ACC112 (cell line): Measurements from ENCODE around the gene TRAF5.
"Not testable (repeated sequence)": the region's sequence is repeated elsewhere in the genome, so short reads cannot be mapped to it uniquely, and the experiment has no call there.

Experiments
- H2AFZ ChIP-seq: fragments of 200-600 bp; sonication (generic); one replicate; pipeline ENCODE4 v1.6.0; 2017; ENCODE audit warnings: antibody characterized with exemption, low read length; ENCODE audit not compliant: unreplicated experiment
- H3K27ac ChIP-seq: fragments of 200-600 bp; sonication (generic); 2 replicates; pipeline ENCODE4 v1.5.1; 2014; ENCODE audit warnings: low read depth, mild to moderate bottlenecking, antibody characterized with exemption, low read length, moderate library complexity
- H3K27me3 ChIP-seq: fragments of 200-600 bp; sonication (generic); 2 replicates; pipeline ENCODE4 v1.6.1; 2014; ENCODE audit warnings: mild to moderate bottlenecking, antibody characterized with exemption, low read length, moderate library complexity, mixed read lengths; ENCODE audit not compliant: insufficient read depth
- H3K36me3 ChIP-seq: fragments of 200-600 bp; sonication (generic); 2 replicates; pipeline ENCODE4 v1.6.1; 2016; ENCODE audit warnings: mild to moderate bottlenecking, antibody characterized with exemption, low read length, moderate library complexity, mixed read lengths; ENCODE audit not compliant: insufficient read depth
- H3K4me1 ChIP-seq: fragments of 200-600 bp; sonication (generic); one replicate; pipeline ENCODE4 v1.6.1; 2016; ENCODE audit warnings: low read length, mixed read lengths; ENCODE audit not compliant: insufficient read depth, unreplicated experiment, control insufficient read depth
- H3K4me3 ChIP-seq: fragments of 200-600 bp; sonication (generic); 2 replicates; pipeline ENCODE4 v1.5.1; 2014; ENCODE audit warnings: mild to moderate bottlenecking, low read depth, low read length
- H3K79me2 ChIP-seq: fragments of 200-600 bp; sonication (generic); one replicate; pipeline ENCODE4 v1.6.0; 2016; ENCODE audit warnings: low read length; ENCODE audit not compliant: control insufficient read depth, unreplicated experiment, insufficient read depth

The TRAF5 gene

GRCh38 chr1:211399851-211400393 is 73.3 kb downstream of the TRAF5 start:
- not testable (repeated sequence) for H3K27me3 ChIP-seq, H3K4me3 ChIP-seq, H3K4me1 ChIP-seq, H2AFZ ChIP-seq, H3K79me2 ChIP-seq, H3K27ac ChIP-seq
- peaks cover 10% of the 10 kb centered on the region; the same call in 1 of the 2 replicates for H3K36me3 ChIP-seq

DNA sequence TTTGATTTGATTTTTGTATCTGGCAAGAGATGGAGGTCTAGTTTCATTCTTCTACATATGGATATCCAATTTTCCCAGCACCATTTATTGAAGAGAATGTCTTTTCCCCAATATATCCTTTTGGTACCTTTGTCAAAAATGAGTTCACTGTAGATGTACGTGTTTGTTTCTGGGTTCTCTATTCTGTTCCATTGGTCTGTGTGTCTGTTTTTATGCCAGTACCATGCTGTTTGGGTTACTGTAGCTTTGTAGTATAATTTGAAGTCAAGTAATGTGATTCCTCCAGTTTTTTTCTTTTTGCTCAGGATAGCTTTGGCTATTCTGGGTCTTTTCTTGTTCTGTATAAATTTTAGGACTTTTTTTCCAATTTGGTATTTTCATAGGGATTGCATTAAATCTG is 75.1 kb downstream of the TRAF5 start:
- not testable (repeated sequence) for H2AFZ ChIP-seq, H3K27ac ChIP-seq, H3K27me3 ChIP-seq, H3K79me2 ChIP-seq, H3K4me3 ChIP-seq, H3K4me1 ChIP-seq
- peaks cover 10% of the 10 kb centered on the region; the same call in 1 of the 2 replicates for H3K36me3 ChIP-seq

DNA sequence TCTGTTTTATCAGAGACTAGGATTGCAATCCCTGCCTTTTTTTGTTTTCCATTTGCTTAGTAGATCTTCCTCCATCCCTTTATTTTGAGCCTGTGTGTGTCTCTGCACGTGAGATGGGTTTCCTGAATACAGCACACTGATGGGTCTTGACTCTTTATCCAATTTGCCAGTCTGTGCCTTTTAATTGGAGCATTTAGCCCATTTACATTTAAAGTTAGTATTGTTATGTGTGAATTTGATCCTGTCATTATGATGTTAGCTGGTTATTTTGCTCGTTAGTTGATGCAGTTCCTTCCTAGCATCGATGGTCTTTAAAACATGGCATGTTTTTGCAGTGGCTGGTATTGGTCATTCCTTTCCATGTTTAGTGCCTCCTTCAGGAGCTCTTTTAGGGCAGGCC is 79.5 kb downstream of the TRAF5 start:
- H3K4me3 ChIP-seq, H3K4me1 ChIP-seq, H3K36me3 ChIP-seq, H3K27ac ChIP-seq, H3K79me2 ChIP-seq, H2AFZ ChIP-seq, H3K27me3 ChIP-seq: not testable (repeated sequence)

DNA sequence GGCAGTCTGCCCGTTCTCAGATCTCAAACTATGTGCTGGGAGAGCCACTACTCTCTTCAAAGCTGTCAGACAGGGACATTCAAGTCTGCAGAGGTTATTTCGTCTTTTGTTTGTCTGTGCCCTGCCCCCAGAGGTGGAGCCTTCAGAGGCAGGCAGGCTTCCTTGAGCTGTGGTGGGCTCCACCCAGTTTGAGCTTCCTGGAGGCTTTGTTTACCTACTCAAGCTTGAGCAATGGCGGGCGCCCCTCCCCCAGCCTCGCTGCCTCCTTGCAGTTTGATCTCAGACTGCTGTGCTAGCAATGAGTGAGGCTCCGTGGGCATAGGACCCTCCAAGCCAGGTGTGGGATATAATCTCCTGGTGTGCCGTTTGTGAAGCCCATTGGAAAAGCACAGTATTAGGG is 81.1 kb downstream of the TRAF5 start:
- H3K4me3 ChIP-seq, H3K4me1 ChIP-seq, H3K36me3 ChIP-seq, H3K27me3 ChIP-seq, H3K79me2 ChIP-seq, H3K27ac ChIP-seq, H2AFZ ChIP-seq: not testable (repeated sequence)

- Histone ChIP-seq H3K79me2 (no peaks in the 10 kb centered on the region), H3K4me3 (no peak overlapping the region), H3K27ac (no peak overlapping the region), H3K36me3 (peaks cover 4% of the 10 kb centered on the region; the same call in 1 of the 2 replicates), H2AFZ (no peak overlapping the region), H3K4me1 (no peaks in the 10 kb centered on the region), H3K27me3 (no peaks in the 10 kb centered on the region)
Observed at GRCh38 chr1:211411639-211412038, 85.0 kb downstream of the TRAF5 start.

GRCh38 chr1:211415700-211416099 is 89.1 kb downstream of the TRAF5 start:
- H3K27me3 ChIP-seq, result no peaks in the 10 kb centered on the region
- H3K36me3 ChIP-seq, result no peaks in the 10 kb centered on the region
- peak overlapping the region; percentile 72; the same call in 1 of the 2 replicates for H3K27ac ChIP-seq
- no peaks in the 10 kb centered on the region for H3K79me2 ChIP-seq
- H3K4me1 ChIP-seq, result peaks cover 8% of the 10 kb centered on the region
- H2AFZ ChIP-seq, result peak overlapping the region; percentile 2
- peak overlapping the region; percentile 75 for H3K4me3 ChIP-seq

DNA sequence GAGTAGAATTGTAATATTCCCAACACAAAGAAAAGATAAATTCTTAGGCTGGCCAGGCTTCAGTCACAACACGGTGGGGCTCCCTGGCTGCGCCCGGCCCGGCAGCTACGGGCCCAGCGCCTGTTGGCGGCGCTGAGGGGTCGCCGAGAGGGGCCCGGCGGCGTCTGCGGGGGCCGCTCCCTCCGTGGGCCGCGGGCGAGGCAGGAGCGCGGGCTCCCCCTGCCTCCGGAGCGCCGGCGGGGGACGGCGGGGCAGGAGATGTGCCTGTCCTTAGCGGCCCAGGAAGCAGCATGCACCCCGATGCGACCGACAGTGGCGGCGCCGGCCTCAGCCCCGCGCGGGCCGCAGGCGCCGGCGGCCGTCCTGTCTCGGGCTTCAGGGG is 89.6 kb downstream of the TRAF5 start:
- H3K36me3 ChIP-seq, H3K79me2 ChIP-seq, H3K27me3 ChIP-seq: not testable (repeated sequence)
- Histone ChIP-seq H3K27ac (peak overlapping the region; percentile 72; the same call in 1 of the 2 replicates), H3K4me1 (peaks cover 14% of the 10 kb centered on the region), H3K4me3 (peak overlapping the region; percentile 75), H2AFZ (peak overlapping the region; percentile 2)

DNA sequence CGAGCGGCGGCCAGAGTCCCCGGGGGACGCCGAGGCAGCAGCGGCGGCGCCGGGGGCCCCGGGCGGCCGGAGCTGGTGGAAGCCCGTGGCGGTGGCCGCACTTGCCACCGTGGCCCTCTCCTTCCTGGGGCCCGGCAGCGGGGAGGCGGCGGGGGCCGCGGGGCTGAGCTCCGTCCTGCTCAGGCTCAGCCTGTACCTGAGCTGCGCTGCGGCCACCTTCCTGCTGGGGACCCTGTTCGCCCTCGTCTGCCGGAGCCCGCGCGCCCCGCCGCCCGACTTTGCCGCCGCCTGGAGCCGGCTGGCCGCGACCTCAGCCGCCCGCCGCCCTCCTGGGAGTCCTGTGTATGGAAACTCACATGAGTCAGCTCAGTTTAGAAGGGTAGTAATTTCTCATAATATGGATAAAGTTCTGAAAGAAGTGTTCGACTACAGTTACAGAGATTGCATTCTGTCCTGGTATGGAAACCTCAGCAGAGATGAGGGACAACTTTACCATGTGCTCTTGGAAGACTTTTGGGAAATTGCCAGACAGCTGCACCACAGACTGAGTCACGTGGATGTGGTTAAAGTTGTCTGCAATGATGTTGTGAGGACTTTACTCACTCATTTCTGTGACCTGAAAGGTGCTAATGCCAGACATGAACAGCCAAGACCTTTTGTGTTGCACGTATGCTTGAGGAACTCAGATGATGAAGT is 90.1 kb downstream of the TRAF5 start:
- H3K27ac ChIP-seq, result peak overlapping the region; percentile 72
- not testable (repeated sequence) for H2AFZ ChIP-seq, H3K27me3 ChIP-seq, H3K36me3 ChIP-seq, H3K79me2 ChIP-seq
- H3K4me1 ChIP-seq, result peaks cover 17% of the 10 kb centered on the region
- peak overlapping the region; percentile 75 for H3K4me3 ChIP-seq

GRCh38 chr1:211420389-211420788 is 93.8 kb downstream of the TRAF5 start:
- H3K79me2 ChIP-seq, result no peaks in the 10 kb centered on the region
- peak overlapping the region; percentile 20; the same call in 1 of the 2 replicates for H3K4me3 ChIP-seq
- H3K36me3 ChIP-seq, result no peaks in the 10 kb centered on the region
- peaks cover 17% of the 10 kb centered on the region for H3K4me1 ChIP-seq
- no peaks in the 10 kb centered on the region for H3K27me3 ChIP-seq
- peak overlapping the region; percentile 32 for H3K27ac ChIP-seq
- no peak overlapping the region for H2AFZ ChIP-seq

DNA sequence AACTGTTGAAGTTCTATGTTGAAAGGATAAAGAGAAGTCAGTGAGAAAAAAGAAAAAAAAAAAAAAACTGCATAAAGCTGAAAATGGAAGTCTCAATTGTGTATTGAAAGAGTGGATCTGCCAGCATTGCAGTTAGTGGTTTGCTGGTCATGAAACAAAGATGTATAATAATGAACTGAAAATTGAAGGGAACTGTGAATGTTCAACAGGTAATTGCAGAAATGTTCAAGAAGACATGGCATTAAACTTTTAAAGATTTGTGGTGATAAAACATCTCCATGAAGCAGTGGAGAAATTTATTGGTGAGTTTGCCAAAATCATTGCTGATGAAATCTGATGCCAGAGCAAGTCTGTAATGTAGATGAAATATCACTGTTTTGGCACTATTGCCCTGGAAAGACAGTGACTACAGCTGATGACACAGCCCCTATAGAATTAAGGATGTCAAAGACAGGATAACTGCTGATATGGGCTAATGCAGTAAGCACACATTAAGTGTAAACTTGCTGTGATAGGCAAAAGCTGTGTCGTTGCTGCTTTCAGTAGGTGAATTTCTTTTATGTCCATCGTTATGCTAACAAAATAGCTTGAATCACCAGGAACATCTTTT is 94.3 kb downstream of the TRAF5 start:
- Histone ChIP-seq H3K79me2 (no peaks in the 10 kb centered on the region), H3K36me3 (no peaks in the 10 kb centered on the region), H3K4me3 (peak overlapping the region; percentile 20; the same call in 1 of the 2 replicates), H3K27me3 (no peaks in the 10 kb centered on the region), H3K27ac (peak overlapping the region; percentile 32), H3K4me1 (peaks cover 17% of the 10 kb centered on the region), H2AFZ (no peak overlapping the region)

DNA sequence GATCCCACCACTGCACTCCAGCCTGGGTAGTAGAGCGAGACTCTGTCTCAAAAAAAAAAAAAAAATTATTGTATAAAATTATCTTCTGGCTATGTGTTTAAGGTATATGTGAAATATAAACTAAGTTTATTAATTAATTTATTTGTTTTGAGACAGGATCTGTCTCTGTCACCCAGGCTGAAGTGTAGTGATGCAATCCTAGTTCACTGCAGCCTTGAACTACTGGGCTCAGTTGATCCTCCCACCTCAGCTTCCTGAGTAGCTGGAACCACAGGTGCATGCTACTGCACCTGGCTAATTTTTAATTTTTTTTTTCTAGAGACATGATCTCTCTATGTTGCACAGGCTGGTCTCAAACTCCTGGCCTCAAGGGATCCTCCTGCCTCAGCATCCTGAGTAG is 97.4 kb downstream of the TRAF5 start:
- no peak overlapping the region for H3K4me3 ChIP-seq
- no peaks in the 10 kb centered on the region for H3K79me2 ChIP-seq
- no peak overlapping the region for H2AFZ ChIP-seq
- no peaks in the 10 kb centered on the region for H3K27me3 ChIP-seq
- H3K36me3 ChIP-seq, result no peaks in the 10 kb centered on the region
- no peak overlapping the region for H3K27ac ChIP-seq
- peaks cover 17% of the 10 kb centered on the region for H3K4me1 ChIP-seq
